GM12878 (cell line): Measurements from ENCODE around the gene TRMT1. TPM values are rescaled to one million over a fixed set of nuclear protein-coding genes. Genes with fewer than 3 reads are reported as not detected.

Experiments
- ATAC-seq: fragments of 200-7000 bp; cut with Tn5 transposase; 3 replicates; pipeline ENCODE4 v1.9.1; 2020; ENCODE audit warnings: mild to moderate bottlenecking, moderate library complexity
- Bru-seq: library from RNA; stranded (reverse); fragments of 400-500 nt; gene quantifications from one replicate; lab custom pipeline; 2021; lab: Mats Ljungman, UMichigan
- BruChase-seq, 2 experiments: library from RNA; stranded (reverse); fragments of 400-500 nt; gene quantifications; one replicate each; lab custom pipeline; 2021; lab: Mats Ljungman, UMichigan
- BruUV-seq: library from RNA; stranded (reverse); fragments of 400-500 nt; replicated peaks from 2 replicates; lab custom pipeline; 2021; lab: Mats Ljungman, UMichigan
- CTCF ChIA-PET: fragments of 300-600 bp; sonication (Branson Sonifier 250); formaldehyde crosslinking; extraction: SDS; loops from one replicate; lab custom pipeline; 2021; ENCODE audit warnings: inconsistent platforms; lab: Yijun Ruan, JAX
- POLR2A ChIA-PET: fragments of 350-600 bp; formaldehyde crosslinking; extraction: SDS; loops from one replicate; lab custom pipeline; 2021; ENCODE audit warnings: inconsistent platforms; lab: Charles Lee
- RAD21 ChIA-PET: fragments of 300-600 bp; sonication (Branson Sonifier 250); formaldehyde crosslinking; loops from one replicate; lab custom pipeline; 2023; ENCODE audit warnings: antibody characterized with exemption; ENCODE audit not compliant: unreplicated experiment; lab: Charles Lee
- SMC1A ChIA-PET: fragments of 300-600 bp; sonication (Branson Sonifier 250); formaldehyde crosslinking; loops from one replicate; lab custom pipeline; 2023; ENCODE audit not compliant: unreplicated experiment, uncharacterized antibody; lab: Charles Lee
- DNase-seq: peaks from one replicate; pipeline ENCODE4 v3.0.0-alpha.2; 2011; ENCODE audit warnings: low read depth, low spot score
- FAIRE-seq: peaks from 3 replicates; lab custom pipeline; 2011; peaks lifted over from hg19 to GRCh38; lab: Jason Lieb, UNC
- H2AFZ ChIP-seq: 2 replicates; pipeline ENCODE4 v1.6.0; 2011; ENCODE audit warnings: low read depth, low read length, control low read depth; ENCODE audit not compliant: control insufficient read depth
- H3K27ac ChIP-seq: 2 replicates; pipeline ENCODE4 v1.5.1; 2011; ENCODE audit warnings: control low read depth; ENCODE audit not compliant: control insufficient read depth, insufficient read depth
- H3K27me3 ChIP-seq, 2 experiments: replicated peaks in 1 of 2; 2 replicates each; pipeline versions ENCODE4 v1.6.0 to v1.6.1; 2011; ENCODE audit warnings: low read length in 1 of 2; ENCODE audit not compliant: control insufficient read depth in 2 of 2, insufficient read depth in 2 of 2
- H3K36me3 ChIP-seq, 2 experiments: 2 replicates each; pipeline ENCODE4 v1.5.1; 2011; ENCODE audit warnings: low read length in 1 of 2; ENCODE audit not compliant: control insufficient read depth in 2 of 2, insufficient read depth in 2 of 2
- H3K4me1 ChIP-seq: 2 replicates; pipeline ENCODE4 v1.6.1; 2011; ENCODE audit warnings: mild to moderate bottlenecking, low read length, moderate library complexity, mixed read lengths; ENCODE audit not compliant: control insufficient read depth, insufficient read depth
- H3K4me2 ChIP-seq: 2 replicates; pipeline ENCODE4 v1.6.0; 2011; ENCODE audit warnings: control low read depth; ENCODE audit not compliant: control insufficient read depth, insufficient read depth
- H3K4me3 ChIP-seq: fragments of 200-600 bp; sonication (generic); 2 replicates; pipeline ENCODE4 v1.5.1; 2016
- H3K79me2 ChIP-seq: 2 replicates; pipeline ENCODE4 v1.6.0; 2011; ENCODE audit warnings: low read length; ENCODE audit not compliant: control insufficient read depth, insufficient read depth
- H3K9ac ChIP-seq: 2 replicates; pipeline ENCODE4 v1.8.0; 2011; ENCODE audit warnings: low read length, control low read depth, mixed read lengths; ENCODE audit not compliant: control insufficient read depth, insufficient read depth
- H3K9me3 ChIP-seq: replicated peaks from 3 replicates; pipeline ENCODE4 v1.5.1; 2011; ENCODE audit warnings: mild to moderate bottlenecking, low read length; ENCODE audit not compliant: control insufficient read depth, insufficient read depth
- H4K20me1 ChIP-seq: 2 replicates; pipeline ENCODE4 v1.6.0; 2011; ENCODE audit not compliant: control insufficient read depth, insufficient read depth
- CREB1 ChIP-seq: IDR thresholded peaks from 2 replicates; pipeline ENCODE4 v1.6.1; 2012; ENCODE audit warnings: low read depth, mild to moderate bottlenecking, inconsistent platforms
- DPF2 ChIP-seq: fragments of 450-650 bp; IDR thresholded peaks from 2 replicates; pipeline ENCODE4 v1.6.1; 2017; ENCODE audit warnings: mild to moderate bottlenecking
- E4F1 ChIP-seq: fragments of 450-650 bp; IDR thresholded peaks from 2 replicates; pipeline ENCODE4 v1.6.1; 2018; ENCODE audit warnings: borderline replicate concordance, mild to moderate bottlenecking; ENCODE audit not compliant: partially characterized antibody
- EGR1 ChIP-seq, 2 experiments: IDR thresholded peaks; 1 replicate in 1 of 2; 2 replicates in 1 of 2; pipeline ENCODE4 v1.6.1; 2011 to 2012; ENCODE audit warnings: low read depth in 2 of 2, low read length in 2 of 2, borderline replicate concordance in 1 of 2, mild to moderate bottlenecking in 1 of 2, moderate library complexity in 1 of 2
- ETV6 ChIP-seq, 2 experiments: fragments of 450-650 bp in 1 of 2; IDR thresholded peaks in 1 of 2; conservative IDR thresholded peaks in 1 of 2; 2 replicates each; pipeline ENCODE4 v1.6.1; 2014; ENCODE audit warnings: antibody characterized with exemption in 1 of 2, borderline replicate concordance in 1 of 2, low read depth in 1 of 2, mild to moderate bottlenecking in 1 of 2, moderate library complexity in 1 of 2
- FOS ChIP-seq: IDR thresholded peaks from 3 replicates; pipeline ENCODE4 v1.6.1; 2011; ENCODE audit warnings: borderline replicate concordance; ENCODE audit not compliant: insufficient read length; ENCODE audit errors: extremely low read depth
- GATAD2B ChIP-seq: fragments of 450-650 bp; conservative IDR thresholded peaks from 2 replicates; pipeline ENCODE4 v1.6.1; 2017; ENCODE audit warnings: low read depth, mild to moderate bottlenecking, moderate library complexity
- JUNB ChIP-seq: IDR thresholded peaks from 2 replicates; pipeline ENCODE4 v1.6.1; 2016; ENCODE audit warnings: antibody characterized with exemption, mild to moderate bottlenecking
- RBBP5 ChIP-seq: fragments of 200-600 bp; sonication (generic); conservative IDR thresholded peaks from 2 replicates; pipeline ENCODE4 v1.6.1; 2016
- SMAD1 ChIP-seq: fragments of 450-650 bp; IDR thresholded peaks from 2 replicates; pipeline ENCODE4 v1.6.1; 2018; ENCODE audit warnings: mild to moderate bottlenecking, low read depth; ENCODE audit not compliant: partially characterized antibody
- SUZ12 ChIP-seq: fragments of 200-600 bp; sonication (generic); IDR thresholded peaks from one replicate; pipeline ENCODE4 v1.6.1; 2018; ENCODE audit warnings: antibody characterized with exemption, mild to moderate bottlenecking; ENCODE audit not compliant: unreplicated experiment
- ZBED1 ChIP-seq: IDR thresholded peaks from 2 replicates; pipeline ENCODE4 v1.6.1; 2016; ENCODE audit warnings: borderline replicate concordance
- ZNF384 ChIP-seq: IDR thresholded peaks from 2 replicates; pipeline ENCODE4 v1.6.1; 2012; ENCODE audit warnings: low read depth, mild to moderate bottlenecking, low read length, improper control_type of control experiment, borderline replicate concordance
- WGBS: methylation state at CpG from one replicate; pipeline ENCODE4 v1.1.6; 2016; ENCODE audit warnings: low lambda C conversion rate; ENCODE audit not compliant: insufficient replicate concordance, insufficient coverage; ENCODE audit errors: missing lambda C conversion rate; 5-methylcytosine and 5-hydroxymethylcytosine counted together
- in situ Hi-C: fragments of 300-500 bp; cut with MboI; formaldehyde crosslinking; loops from 9 replicates; pipeline ENCODE4 v1.14.3; 2018; ENCODE audit warnings: mixed read lengths
- intact Hi-C: fragments of 100-400 bp; cut with micrococcal nuclease; formaldehyde crosslinking; loops from one replicate; pipeline ENCODE4 v1.14.2; 2022; ENCODE audit not compliant: unreplicated experiment
- long read RNA-seq, 2 experiments: library from polyadenylated mRNA; unstranded; transcript quantifications; one replicate each; pipeline ENCODE4 v2.0.0, GENCODE V29; 2019 to 2020
- polyA minus RNA-seq, 3 experiments: library from RNA; depleted of rRNA, polyadenylated mRNA; stranded (reverse); fragments of >200 nt; gene quantifications; 2 replicates each; pipeline ENCODE4 v1.2.3, GENCODE V29; 2011
- polyA plus RNA-seq, 11 experiments: library from polyadenylated mRNA; depleted of rRNA in 4 of 11; unstranded in 6 of 11; stranded (reverse) in 5 of 11; fragments of >200 nt; fragmentation: Nextera tagmentation in 4 of 11; fragmentation: Illumina TruSeq in 1 of 11; extraction: Ambion mirVana in 4 of 11; extraction: Trizol in 1 of 11; gene quantifications; 1 replicate in 1 of 11; 2 replicates in 10 of 11; pipeline versions ENCODE4 v1.2.1 to v1.2.3, GENCODE V29; 2011 to 2016; ENCODE audit warnings: inconsistent platforms in 2 of 11, missing spikeins in 2 of 11, low read depth in 1 of 11
- total RNA-seq, 4 experiments: library from RNA; depleted of rRNA in 3 of 4; stranded (reverse); fragments of >200 nt in 3 of 4; fragmentation: Illumina TruSeq in 1 of 4; extraction: Trizol in 1 of 4; gene quantifications; 2 replicates each; pipeline versions ENCODE4 v1.2.1 to v1.2.3, GENCODE V29; 2013 to 2021
- TF ChIP-seq, protein P1 (sequence below): IDR thresholded peaks from 2 replicates; pipeline ENCODE4 v1.6.1; 2011; ENCODE audit warnings: low read depth, mild to moderate bottlenecking, low read length, moderate library complexity, borderline replicate concordance; ENCODE audit errors: extremely low read depth

TRMT1 gene
- total RNA-seq (2013; cell fraction: nucleolus; rRNA removed), result 57.7 and 66.1 TPM in 2 replicates
- total RNA-seq (2014; rRNA removed), result 33.7 and 37.0 TPM in 2 replicates
- total RNA-seq (2014; rRNA removed; fragmentation: Illumina TruSeq; extraction: Trizol), result 16.1 and 18.8 TPM in 2 replicates
- 51.4 and 53.1 TPM in 2 replicates for total RNA-seq (2021)
- polyA plus RNA-seq (2011; ENCODE audit: low read depth), result 15.2 TPM
- 18.4 and 29.5 TPM in 2 replicates for polyA plus RNA-seq (2011; rRNA removed)
- 43.7 and 65.4 TPM in 2 replicates for polyA plus RNA-seq (2011; cell fraction: cytosol; rRNA removed)
- 346 and 425 TPM in 2 replicates for polyA plus RNA-seq (2011; cell fraction: nucleus; rRNA removed)
- polyA plus RNA-seq (2012), result 31.0 and 36.9 TPM in 2 replicates
- 11.3 and 32.5 TPM in 2 replicates for polyA plus RNA-seq (2014; fragmentation: Illumina TruSeq; extraction: Trizol)
- 1 to 10 TPM; 3.4 to 4.5 TPM for polyA plus RNA-seq (2014; fragmentation: Nextera tagmentation; extraction: Ambion mirVana)
- 64.7 and 68.8 TPM in 2 replicates for polyA plus RNA-seq (2014; rRNA removed)
- 10 to 100 TPM; 52.6 to 56.3 TPM for polyA plus RNA-seq (2016; fragmentation: Nextera tagmentation; extraction: Ambion mirVana)
- polyA minus RNA-seq (2011; rRNA and poly(A)+ RNA removed), result 17.3 and 34.2 TPM in 2 replicates
- polyA minus RNA-seq (2011; cell fraction: cytosol; rRNA and poly(A)+ RNA removed), result 17.8 and 33.2 TPM in 2 replicates
- 36.4 and 46.4 TPM in 2 replicates for polyA minus RNA-seq (2011; cell fraction: nucleus; rRNA and poly(A)+ RNA removed)
- percentile 60 among the genes with signal in this experiment for Bru-seq, nascent RNA
- BruChase-seq, experiment 1, labeled RNA remaining after a 6-hour chase, result percentile 76 among the genes with signal in this experiment
- BruChase-seq, experiment 2, labeled RNA remaining after a 2-hour chase, result percentile 69 among the genes with signal in this experiment
- long read RNA-seq, experiment 1, transcript TRMT1-202 (17 exons, 2,142 nt), result major isoform, 9 of 40 reads
- long read RNA-seq, experiment 1, partial matches to known transcripts, result 1 of 40 reads
- long read RNA-seq, experiment 1, other reads (novel, unspliced or antisense), result 25 of 40 reads
- long read RNA-seq, experiment 2, transcript TRMT1-202 (17 exons, 2,142 nt), result major isoform, 15 of 32 reads
- long read RNA-seq, experiment 2, partial matches to known transcripts, result 0 of 32 reads
- long read RNA-seq, experiment 2, other reads (novel, unspliced or antisense), result 17 of 32 reads

DNA sequence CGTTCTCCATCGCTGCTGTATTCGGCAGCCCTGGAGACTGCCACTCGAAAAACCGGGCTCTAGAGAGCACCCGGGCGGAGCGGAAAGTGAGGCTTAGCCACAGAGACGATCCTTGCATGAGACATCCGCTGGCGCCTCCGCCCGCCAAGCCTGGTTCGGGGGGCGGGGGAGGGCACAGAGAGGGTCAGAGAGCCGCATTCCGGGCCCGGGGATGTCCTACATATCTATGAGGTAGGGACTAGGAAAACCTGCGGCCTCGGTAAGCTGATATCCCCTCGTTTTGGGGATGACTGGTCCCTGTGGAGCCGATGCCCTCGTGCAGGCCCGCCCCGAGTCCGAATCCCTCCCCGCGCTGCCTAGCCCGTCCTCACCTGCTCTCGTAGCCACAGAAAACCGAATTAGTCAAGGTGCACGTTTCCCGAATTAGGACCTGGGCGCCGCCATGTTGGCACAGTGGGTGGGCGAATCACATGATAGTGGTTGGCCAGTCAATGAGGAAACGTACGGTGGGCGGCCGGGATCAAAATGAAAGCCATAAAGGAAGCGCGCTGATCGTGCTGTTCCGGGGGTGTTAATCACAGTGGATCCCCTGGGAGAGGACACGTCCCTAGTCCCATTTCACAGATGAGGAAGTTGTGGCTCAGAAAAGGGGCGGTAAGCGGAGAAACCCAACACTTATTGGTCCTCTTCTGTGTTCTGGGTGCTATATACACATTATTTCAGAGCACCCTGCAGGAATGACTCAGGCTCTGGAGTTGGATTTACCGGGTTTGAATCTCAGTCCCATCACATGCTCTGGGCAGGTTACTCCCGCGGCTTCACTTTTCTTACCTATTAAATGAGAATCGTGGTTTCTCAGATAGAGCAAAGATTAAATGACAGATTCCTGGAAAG, at the start of gene TRMT1:
TSS of gene TRMT1 (minus strand) at position 459 of the 894 bp plus-strand sequence. CDS start at position 118, 341 bp downstream.
- Histone ChIP-seq H3K9ac (peak within 1 kb of the TSS; percentile 79), H2AFZ (peak within 1 kb of the TSS; percentile 60), H3K4me3 (peak within 1 kb of the TSS; percentile 98), H3K36me3 (peaks cover 3 to 7% of the 10 kb centered on the region in 2 experiments; a peak in 3 of 4 replicates), H3K27ac (peak within 1 kb of the TSS; percentile 71), H4K20me1 (peaks cover 8% of the 10 kb centered on the region), H3K27me3 (no peaks in the 10 kb centered on the region), H3K4me1 (peaks cover 31% of the 10 kb centered on the region), H3K9me3 (no peaks in the 10 kb centered on the region), H3K4me2 (peak within 1 kb of the TSS; percentile 97), H3K79me2 (peaks cover 48% of the 10 kb centered on the region)
- in situ Hi-C loops, result no loop called here
- CTCF ChIA-PET, result interaction anchor here (1.6 to 1.7 kb wide), 2 partner anchors 16 to 36 kb away, joined by 5 to 7 read pairs; no protein-coding TSS in a partner anchor
- peak; percentile 96 for FAIRE-seq
- SMC1A ChIA-PET, result interaction anchor here (1.5 to 1.8 kb wide), 3 partner anchors 36 to 145 kb away, joined by 5 to 7 read pairs (median 6); no protein-coding TSS in a partner anchor
- RAD21 ChIA-PET, result interaction anchor here (1.0 to 2.2 kb wide), 2 partner anchors 36 to 47 kb away, joined by 3 to 10 read pairs; no protein-coding TSS in a partner anchor
- WGBS, result under 1% methylated on average over 51 of the region's 51 CpGs
- intact Hi-C loops, result loop anchor here (5.0 kb wide), 1 partner anchor 146 kb away; no protein-coding TSS in a partner anchor
- BruUV-seq, result TSS peak; percentile 89
- POLR2A ChIA-PET, result interaction anchor here (0.6 to 3.8 kb wide), 7 partner anchors 11 to 1560 kb away, joined by 3 to 28 read pairs (median 4); no protein-coding TSS in a partner anchor
- ATAC-seq, result peak; percentile 77
- DNase-seq, result peak; percentile 90
- TF ChIP-seq, protein P1, sequence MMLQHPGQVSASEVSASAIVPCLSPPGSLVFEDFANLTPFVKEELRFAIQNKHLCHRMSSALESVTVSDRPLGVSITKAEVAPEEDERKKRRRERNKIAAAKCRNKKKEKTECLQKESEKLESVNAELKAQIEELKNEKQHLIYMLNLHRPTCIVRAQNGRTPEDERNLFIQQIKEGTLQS, result peak; percentile 81; the same call in 1 of the 2 replicates
- TF ChIP-seq EGR1 (IDR thresholded peaks at IDR 0.05; ENCODE audit: borderline replicate concordance in 1 of 2, low read depth in 2 of 2, low read length in 2 of 2), result peak; percentile 36 to 89
- TF ChIP-seq E4F1, result peak; percentile 74
- 0 out of 2 replicates have a peak, but pooled peaks have one; percentile 65 for TF ChIP-seq GATAD2B
- peak; percentile 62 for TF ChIP-seq CREB1
- TF ChIP-seq JUNB, result no peak
- TF ChIP-seq SMAD1, result no peak
- TF ChIP-seq ETV6 (conservative IDR thresholded peaks at IDR 0.05 in 1 of 2, IDR thresholded peaks at IDR 0.05 in 1 of 2; ENCODE audit: borderline replicate concordance in 1 of 2, low read depth in 1 of 2), result no peak
- TF ChIP-seq ZBED1, result no peak
- TF ChIP-seq FOS, result no peak
- no peak for TF ChIP-seq SUZ12
- TF ChIP-seq DPF2, result no peak
- no peak for TF ChIP-seq ZNF384
- TF ChIP-seq RBBP5, result no peak
